ENCODE measurements around the gene UIMC1. TPM values are rescaled to one million over a fixed set of nuclear protein-coding genes. Genes with fewer than 3 reads are reported as not detected.
A peak's percentile ranks its signal among the peaks of the same experiment; 100 is the strongest.

UIMC1 gene
- total and polyA plus RNA-seq, 2 of the 13 experiments (the other 11 are each of a cell fraction or from before 2014, with no cell fraction given): 18.9 to 32.7 TPM

DNA sequence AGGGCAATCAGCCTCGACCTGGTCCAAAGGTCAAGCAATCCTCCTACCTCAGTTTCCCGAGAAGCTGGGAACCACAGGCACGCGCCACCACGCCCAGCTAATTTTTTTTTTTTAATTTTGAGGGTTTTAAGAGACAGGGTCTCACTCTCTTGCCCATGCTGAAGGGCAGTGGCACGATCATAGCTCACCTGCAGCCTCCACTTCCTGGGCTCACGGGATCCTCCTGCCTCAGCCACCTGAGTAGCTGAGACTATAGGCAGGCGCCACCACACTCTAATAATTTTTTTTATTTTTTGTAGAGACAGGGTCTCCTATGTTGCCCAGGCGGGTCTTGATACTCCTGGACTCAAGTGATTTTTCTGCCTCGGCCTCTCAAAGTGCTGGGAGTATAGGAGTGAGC, 1.6 kb downstream of the UIMC1 start (continued):
- TF ChIP-seq TARDBP (CRISPR knock-in tag; IDR thresholded peaks at IDR 0.05): no peak
- TF ChIP-seq ZNF30 (CRISPR knock-in tag; IDR thresholded peaks at IDR 0.05): no peak
- TF ChIP-seq, protein P1, sequence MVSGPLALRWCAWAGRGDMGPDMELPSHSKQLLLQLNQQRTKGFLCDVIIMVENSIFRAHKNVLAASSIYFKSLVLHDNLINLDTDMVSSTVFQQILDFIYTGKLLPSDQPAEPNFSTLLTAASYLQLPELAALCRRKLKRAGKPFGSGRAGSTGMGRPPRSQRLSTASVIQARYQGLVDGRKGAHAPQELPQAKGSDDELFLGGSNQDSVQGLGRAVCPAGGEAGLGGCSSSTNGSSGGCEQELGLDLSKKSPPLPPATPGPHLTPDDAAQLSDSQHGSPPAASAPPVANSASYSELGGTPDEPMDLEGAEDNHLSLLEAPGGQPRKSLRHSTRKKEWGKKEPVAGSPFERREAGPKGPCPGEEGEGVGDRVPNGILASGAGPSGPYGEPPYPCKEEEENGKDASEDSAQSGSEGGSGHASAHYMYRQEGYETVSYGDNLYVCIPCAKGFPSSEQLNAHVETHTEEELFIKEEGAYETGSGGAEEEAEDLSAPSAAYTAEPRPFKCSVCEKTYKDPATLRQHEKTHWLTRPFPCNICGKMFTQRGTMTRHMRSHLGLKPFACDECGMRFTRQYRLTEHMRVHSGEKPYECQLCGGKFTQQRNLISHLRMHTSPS (CRISPR knock-in tag; IDR thresholded peaks at IDR 0.05; ENCODE audit: low read depth): no peak
- TF ChIP-seq, protein P2, sequence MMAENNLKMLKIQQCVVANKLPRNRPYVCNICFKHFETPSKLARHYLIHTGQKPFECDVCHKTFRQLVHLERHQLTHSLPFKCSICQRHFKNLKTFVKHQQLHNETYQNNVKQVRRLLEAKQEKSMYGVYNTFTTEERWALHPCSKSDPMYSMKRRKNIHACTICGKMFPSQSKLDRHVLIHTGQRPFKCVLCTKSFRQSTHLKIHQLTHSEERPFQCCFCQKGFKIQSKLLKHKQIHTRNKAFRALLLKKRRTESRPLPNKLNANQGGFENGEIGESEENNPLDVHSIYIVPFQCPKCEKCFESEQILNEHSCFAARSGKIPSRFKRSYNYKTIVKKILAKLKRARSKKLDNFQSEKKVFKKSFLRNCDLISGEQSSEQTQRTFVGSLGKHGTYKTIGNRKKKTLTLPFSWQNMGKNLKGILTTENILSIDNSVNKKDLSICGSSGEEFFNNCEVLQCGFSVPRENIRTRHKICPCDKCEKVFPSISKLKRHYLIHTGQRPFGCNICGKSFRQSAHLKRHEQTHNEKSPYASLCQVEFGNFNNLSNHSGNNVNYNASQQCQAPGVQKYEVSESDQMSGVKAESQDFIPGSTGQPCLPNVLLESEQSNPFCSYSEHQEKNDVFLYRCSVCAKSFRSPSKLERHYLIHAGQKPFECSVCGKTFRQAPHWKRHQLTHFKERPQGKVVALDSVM (CRISPR knock-in tag; IDR thresholded peaks at IDR 0.05): peak; percentile 80
- TF ChIP-seq, protein P3, sequence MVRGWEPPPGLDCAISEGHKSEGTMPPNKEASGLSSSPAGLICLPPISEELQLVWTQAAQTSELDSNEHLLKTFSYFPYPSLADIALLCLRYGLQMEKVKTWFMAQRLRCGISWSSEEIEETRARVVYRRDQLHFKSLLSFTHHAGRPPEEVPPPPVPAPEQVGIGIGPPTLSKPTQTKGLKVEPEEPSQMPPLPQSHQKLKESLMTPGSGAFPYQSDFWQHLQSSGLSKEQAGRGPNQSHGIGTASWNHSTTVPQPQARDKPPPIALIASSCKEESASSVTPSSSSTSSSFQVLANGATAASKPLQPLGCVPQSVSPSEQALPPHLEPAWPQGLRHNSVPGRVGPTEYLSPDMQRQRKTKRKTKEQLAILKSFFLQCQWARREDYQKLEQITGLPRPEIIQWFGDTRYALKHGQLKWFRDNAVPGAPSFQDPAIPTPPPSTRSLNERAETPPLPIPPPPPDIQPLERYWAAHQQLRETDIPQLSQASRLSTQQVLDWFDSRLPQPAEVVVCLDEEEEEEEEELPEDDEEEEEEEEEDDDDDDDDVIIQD (CRISPR knock-in tag; IDR thresholded peaks at IDR 0.05; ENCODE audit: low read depth): no peak
- TF ChIP-seq ZNF747 (CRISPR knock-in tag; IDR thresholded peaks at IDR 0.05; ENCODE audit: borderline replicate concordance): no peak

DNA sequence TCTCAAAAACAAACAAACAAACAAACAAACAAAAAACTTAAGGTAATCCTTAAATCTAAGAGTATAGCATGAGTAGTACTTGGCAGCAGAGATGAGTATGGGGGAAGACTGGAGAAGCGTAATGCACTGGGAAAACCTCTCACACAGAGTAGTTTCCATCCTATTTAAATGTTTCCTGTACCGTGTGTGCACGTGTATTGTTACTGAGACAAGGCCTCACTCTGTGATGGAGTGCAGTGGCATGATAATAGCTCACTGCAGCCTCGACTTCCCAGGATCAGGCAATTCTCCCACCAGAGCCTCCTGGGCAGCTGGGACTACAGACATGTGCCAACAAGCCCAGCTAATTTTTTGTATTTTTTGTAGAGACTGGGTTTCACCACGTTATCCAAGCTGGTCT, 2.9 kb downstream of the UIMC1 start:
- no peak for DNase-seq (ENCODE audit: low spot score)
- FAIRE-seq: no peak
- ATAC-seq: no peak
- no TSS peak for BruUV-seq (replicated peaks)
- no peaks in the 10 kb centered on the region for H3K36me3 ChIP-seq (replicated peaks in 1 of 2; ENCODE audit: control insufficient read depth in 1 of 2, insufficient read depth in 2 of 2, low read length in 2 of 2)
- no peak overlapping the region for H2AFZ ChIP-seq (ENCODE audit: low read length)
- in situ Hi-C loops (cut with HindIII; ENCODE audit: extremely low pct_ligation_motif_present, low pct_unique_long_range_greater_than_20kb): no loop called here
- H3K79me2 ChIP-seq (ENCODE audit: insufficient read depth, low read length): peaks cover 79% of the 10 kb centered on the region
- peaks cover 26% of the 10 kb centered on the region for H4K20me1 ChIP-seq (ENCODE audit: insufficient read depth, low read length)
- WGBS (ENCODE audit: low lambda C conversion rate): 69% methylated on average over 5 of the region's 5 CpGs
- H3K4me1 ChIP-seq (ENCODE audit: insufficient read depth, low read length): peaks cover 24% of the 10 kb centered on the region
- H3K4me2 ChIP-seq (ENCODE audit: low read depth, low read length): peak overlapping the region; percentile 83
- H3K4me3 ChIP-seq (replicated peaks in 1 of 3; ENCODE audit: insufficient read depth in 1 of 3, low read depth in 2 of 3, low read length in 3 of 3): no peak overlapping the region
- no peaks in the 10 kb centered on the region for H3K27me3 ChIP-seq (ENCODE audit: control insufficient read depth in 1 of 2, insufficient read depth in 2 of 2, low read length in 2 of 2)
- CTCF ChIA-PET (ENCODE audit: low intra/inter-chr PET ratio, low total read pairs): no interaction called here
- POLR2A ChIA-PET: no interaction called here
- H3K27ac ChIP-seq (ENCODE audit: extremely low read length, insufficient read depth, low read length): no peak overlapping the region
- no peak overlapping the region for H3K9ac ChIP-seq (ENCODE audit: insufficient read depth, low read depth, low read length)
- H3K9me3 ChIP-seq (ENCODE audit: low read length): no peaks in the 10 kb centered on the region
- intact Hi-C loops (cut with micrococcal nuclease; ENCODE audit: unreplicated experiment): no loop called here
- TF ChIP-seq, protein P4, sequence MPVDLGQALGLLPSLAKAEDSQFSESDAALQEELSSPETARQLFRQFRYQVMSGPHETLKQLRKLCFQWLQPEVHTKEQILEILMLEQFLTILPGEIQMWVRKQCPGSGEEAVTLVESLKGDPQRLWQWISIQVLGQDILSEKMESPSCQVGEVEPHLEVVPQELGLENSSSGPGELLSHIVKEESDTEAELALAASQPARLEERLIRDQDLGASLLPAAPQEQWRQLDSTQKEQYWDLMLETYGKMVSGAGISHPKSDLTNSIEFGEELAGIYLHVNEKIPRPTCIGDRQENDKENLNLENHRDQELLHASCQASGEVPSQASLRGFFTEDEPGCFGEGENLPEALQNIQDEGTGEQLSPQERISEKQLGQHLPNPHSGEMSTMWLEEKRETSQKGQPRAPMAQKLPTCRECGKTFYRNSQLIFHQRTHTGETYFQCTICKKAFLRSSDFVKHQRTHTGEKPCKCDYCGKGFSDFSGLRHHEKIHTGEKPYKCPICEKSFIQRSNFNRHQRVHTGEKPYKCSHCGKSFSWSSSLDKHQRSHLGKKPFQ (CRISPR knock-in tag; IDR thresholded peaks at IDR 0.05; ENCODE audit: insufficient replicate concordance): no peak
- TF ChIP-seq, protein P5, sequence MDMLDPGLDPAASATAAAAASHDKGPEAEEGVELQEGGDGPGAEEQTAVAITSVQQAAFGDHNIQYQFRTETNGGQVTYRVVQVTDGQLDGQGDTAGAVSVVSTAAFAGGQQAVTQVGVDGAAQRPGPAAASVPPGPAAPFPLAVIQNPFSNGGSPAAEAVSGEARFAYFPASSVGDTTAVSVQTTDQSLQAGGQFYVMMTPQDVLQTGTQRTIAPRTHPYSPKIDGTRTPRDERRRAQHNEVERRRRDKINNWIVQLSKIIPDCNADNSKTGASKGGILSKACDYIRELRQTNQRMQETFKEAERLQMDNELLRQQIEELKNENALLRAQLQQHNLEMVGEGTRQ (IDR thresholded peaks at IDR 0.05; ENCODE audit: low read depth, low read length): no peak
- TF ChIP-seq, protein P5 (CRISPR knock-in tag; IDR thresholded peaks at IDR 0.05; ENCODE audit: borderline replicate concordance): no peak
- TF ChIP-seq ZNF136 (CRISPR knock-in tag; IDR thresholded peaks at IDR 0.05; ENCODE audit: low read depth) (no peak), NPAS2 (CRISPR knock-in tag; IDR thresholded peaks at IDR 0.05; ENCODE audit: borderline replicate concordance) (no peak)
- TF ChIP-seq, protein P6, sequence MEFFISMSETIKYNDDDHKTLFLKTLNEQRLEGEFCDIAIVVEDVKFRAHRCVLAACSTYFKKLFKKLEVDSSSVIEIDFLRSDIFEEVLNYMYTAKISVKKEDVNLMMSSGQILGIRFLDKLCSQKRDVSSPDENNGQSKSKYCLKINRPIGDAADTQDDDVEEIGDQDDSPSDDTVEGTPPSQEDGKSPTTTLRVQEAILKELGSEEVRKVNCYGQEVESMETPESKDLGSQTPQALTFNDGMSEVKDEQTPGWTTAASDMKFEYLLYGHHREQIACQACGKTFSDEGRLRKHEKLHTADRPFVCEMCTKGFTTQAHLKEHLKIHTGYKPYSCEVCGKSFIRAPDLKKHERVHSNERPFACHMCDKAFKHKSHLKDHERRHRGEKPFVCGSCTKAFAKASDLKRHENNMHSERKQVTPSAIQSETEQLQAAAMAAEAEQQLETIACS (CRISPR knock-in tag; IDR thresholded peaks at IDR 0.05): no peak
